Mesothelial cell of epicardium (in vitro differentiated cells): Measurements from ENCODE around the gene CFTR. TPM values are rescaled to one million over a fixed set of nuclear protein-coding genes. Genes with fewer than 3 reads are reported as not detected.

Source experiments
- DNase-seq, 2 experiments: peaks; one replicate each; pipeline ENCODE4 v3.0.0; 2021; ENCODE audit warnings: low spot score in 2 of 2; ENCODE audit not compliant: unreplicated experiment in 2 of 2
- H3K27ac Mint-ChIP-seq: 2 replicates; pipeline ENCODE4 v1.8.0; 2021; ENCODE audit warnings: mixed read lengths
- H3K27me3 Mint-ChIP-seq: 2 replicates; pipeline ENCODE4 v1.8.0; 2021; ENCODE audit warnings: low read depth, mixed read lengths
- H3K36me3 Mint-ChIP-seq: 2 replicates; pipeline ENCODE4 v1.8.0; 2021; ENCODE audit warnings: mixed read lengths
- H3K4me1 Mint-ChIP-seq: 2 replicates; pipeline ENCODE4 v1.8.0; 2021; ENCODE audit warnings: mixed read lengths
- H3K4me3 Mint-ChIP-seq: 2 replicates; pipeline ENCODE4 v1.8.0; 2021; ENCODE audit warnings: mild to moderate bottlenecking, moderate library complexity, mixed read lengths
- H3K9me3 Mint-ChIP-seq: 2 replicates; pipeline ENCODE4 v1.8.0; 2021; ENCODE audit warnings: mixed read lengths
- CTCF ChIP-seq: fragments of 200-600 bp; sonication (generic); IDR thresholded peaks from one replicate; pipeline ENCODE4 v1.5.0; 2021; ENCODE audit warnings: antibody characterized with exemption; ENCODE audit not compliant: unreplicated experiment
- total RNA-seq: library from RNA; stranded (reverse); gene quantifications from 3 replicates; pipeline ENCODE4 v1.2.1, GENCODE V29; 2021

The CFTR gene
- total RNA-seq, 1 donor from 2014 or later = 2.7 TPM

GRCh38 chr7:117587931-117588330 lies 108.1 kb downstream of the CFTR start:
- Mint-ChIP-seq H3K9me3 (peaks cover 17% of the 10 kb centered on the region), H3K27ac (no peak overlapping the region), H3K27me3 (no peaks in the 10 kb centered on the region), H3K36me3 (no peaks in the 10 kb centered on the region), H3K4me1 (peaks cover 10% of the 10 kb centered on the region), H3K4me3 (no peak overlapping the region)
- DNase-seq = no peak
- no peak for TF ChIP-seq CTCF

- H3K27me3 Mint-ChIP-seq = no peaks in the 10 kb centered on the region
Measured at GRCh38 chr7:117588352-117588794, 108.5 kb downstream of the CFTR start.

GRCh38 chr7:117590191-117590590 lies 110.4 kb downstream of the CFTR start:
- Mint-ChIP-seq H3K4me3 (no peak overlapping the region), H3K9me3 (peaks cover 3% of the 10 kb centered on the region), H3K36me3 (no peaks in the 10 kb centered on the region), H3K4me1 (peaks cover 10% of the 10 kb centered on the region), H3K27ac (no peak overlapping the region), H3K27me3 (no peaks in the 10 kb centered on the region)
- no peak for DNase-seq
- no peak for TF ChIP-seq CTCF

More at GRCh38 chr7:117588352-117588794, 108.5 kb downstream of the CFTR start:
- no peak for TF ChIP-seq CTCF
- peaks cover 15% of the 10 kb centered on the region for H3K9me3 Mint-ChIP-seq
- DNase-seq = no peak
- H3K27ac Mint-ChIP-seq = no peak overlapping the region
- no peaks in the 10 kb centered on the region for H3K36me3 Mint-ChIP-seq
- H3K4me1 Mint-ChIP-seq = peaks cover 10% of the 10 kb centered on the region
- H3K4me3 Mint-ChIP-seq = no peak overlapping the region

- Mint-ChIP-seq H3K4me1 (peaks cover 8% of the 10 kb centered on the region), H3K27me3 (no peaks in the 10 kb centered on the region), H3K27ac (no peak overlapping the region), H3K4me3 (no peak overlapping the region), H3K36me3 (no peaks in the 10 kb centered on the region), H3K9me3 (peaks cover 6% of the 10 kb centered on the region)
- no peak for DNase-seq
- TF ChIP-seq CTCF = no peak
Measured at GRCh38 chr7:117592011-117592635, 112.3 kb downstream of the CFTR start.

- no peaks in the 10 kb centered on the region for H3K4me1 Mint-ChIP-seq
- H3K4me3 Mint-ChIP-seq = no peak overlapping the region
- H3K9me3 Mint-ChIP-seq = peaks cover 8% of the 10 kb centered on the region
- no peaks in the 10 kb centered on the region for H3K27me3 Mint-ChIP-seq
- no peak for DNase-seq
- no peaks in the 10 kb centered on the region for H3K36me3 Mint-ChIP-seq
- no peak for TF ChIP-seq CTCF
- H3K27ac Mint-ChIP-seq = no peak overlapping the region
Measured at GRCh38 chr7:117596134-117596533, 116.3 kb downstream of the CFTR start.
